HK-2 (cell line): Measurements from ENCODE around the gene GPR32.
"Not testable (repeated sequence)": the region's sequence is repeated elsewhere in the genome, so short reads cannot be mapped to it uniquely, and the experiment has no call there.

Experiments
- DNase-seq: peaks from one replicate; pipeline ENCODE4 v3.0.0-alpha.2; 2018; ENCODE audit not compliant: unreplicated experiment

The GPR32 gene, protein sequence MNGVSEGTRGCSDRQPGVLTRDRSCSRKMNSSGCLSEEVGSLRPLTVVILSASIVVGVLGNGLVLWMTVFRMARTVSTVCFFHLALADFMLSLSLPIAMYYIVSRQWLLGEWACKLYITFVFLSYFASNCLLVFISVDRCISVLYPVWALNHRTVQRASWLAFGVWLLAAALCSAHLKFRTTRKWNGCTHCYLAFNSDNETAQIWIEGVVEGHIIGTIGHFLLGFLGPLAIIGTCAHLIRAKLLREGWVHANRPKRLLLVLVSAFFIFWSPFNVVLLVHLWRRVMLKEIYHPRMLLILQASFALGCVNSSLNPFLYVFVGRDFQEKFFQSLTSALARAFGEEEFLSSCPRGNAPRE

GRCh38 chr19:50770164-50770563 lies at the start of gene GPR32:
GPR32 (plus strand) TSS chr19:50770464; CDS start chr19:50770601, 137 bp downstream.
- DNase-seq: not testable (repeated sequence)

DNA sequence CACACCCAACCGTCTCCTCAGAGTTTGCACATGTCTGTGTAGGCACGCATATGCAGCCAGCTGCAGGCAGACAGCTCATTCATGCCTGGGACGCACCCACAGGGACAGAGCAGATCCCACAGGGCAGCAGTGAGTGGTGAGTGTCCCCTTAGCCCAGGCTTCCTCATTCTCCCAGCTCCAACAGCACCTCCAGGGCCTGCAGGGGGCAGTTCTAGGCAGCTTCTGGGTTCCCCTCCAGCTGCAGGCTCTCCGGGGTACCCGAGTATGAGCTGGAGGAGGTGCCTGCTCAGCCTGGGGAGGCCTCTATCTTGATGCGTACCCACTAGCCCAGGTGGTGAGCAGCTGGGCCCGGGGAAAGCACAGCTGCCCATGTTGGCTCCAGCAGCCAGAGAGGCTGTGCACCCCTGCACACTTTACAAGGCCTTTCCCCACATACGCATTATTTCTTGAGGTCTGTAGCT lies 49.3 kb upstream of the GPR32 start:
- DNase-seq: no peak

- DNase-seq: no peak
Observed at GRCh38 chr19:50721441-50722137, 48.7 kb upstream of the GPR32 start.

DNA sequence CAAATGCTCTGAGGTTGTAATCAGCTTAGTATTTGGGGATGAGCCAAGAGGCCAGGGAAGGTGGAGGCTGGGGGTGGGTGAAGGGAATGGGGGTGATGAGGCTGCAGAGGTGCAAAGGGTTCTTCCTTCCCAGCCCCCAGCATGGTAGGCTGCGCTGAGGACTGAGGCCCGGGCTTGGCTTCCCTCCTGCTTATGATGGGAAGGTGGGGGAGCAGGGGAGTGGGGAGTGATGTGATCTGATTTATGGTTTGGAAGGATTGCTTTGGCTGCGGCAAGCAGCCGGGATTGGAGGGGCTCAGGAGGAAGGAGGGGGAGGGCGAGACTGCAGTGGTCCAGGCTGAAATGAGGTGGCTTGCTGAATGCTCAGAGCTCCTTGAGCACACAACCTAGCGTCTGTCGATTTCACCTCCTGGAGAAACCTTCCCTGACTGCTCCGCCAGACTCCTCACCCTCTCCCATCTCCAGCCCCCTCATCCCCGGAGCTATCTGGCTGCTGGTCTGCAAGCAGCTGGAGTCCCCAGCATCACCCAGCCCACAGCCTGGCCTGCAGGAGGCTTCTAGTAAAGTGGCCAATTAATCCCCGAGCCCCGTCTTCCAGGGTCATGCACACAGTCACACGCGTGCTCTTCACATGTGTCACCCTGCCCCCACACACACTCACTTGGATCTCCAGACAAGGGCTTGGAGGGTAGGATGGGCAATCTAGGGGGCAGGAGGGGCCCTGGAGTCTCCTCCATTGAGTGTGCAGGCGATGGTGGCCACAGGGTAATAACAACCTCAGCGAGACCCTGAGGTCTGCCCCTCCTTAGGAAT lies 47.9 kb upstream of the GPR32 start:
- no peak for DNase-seq

DNA sequence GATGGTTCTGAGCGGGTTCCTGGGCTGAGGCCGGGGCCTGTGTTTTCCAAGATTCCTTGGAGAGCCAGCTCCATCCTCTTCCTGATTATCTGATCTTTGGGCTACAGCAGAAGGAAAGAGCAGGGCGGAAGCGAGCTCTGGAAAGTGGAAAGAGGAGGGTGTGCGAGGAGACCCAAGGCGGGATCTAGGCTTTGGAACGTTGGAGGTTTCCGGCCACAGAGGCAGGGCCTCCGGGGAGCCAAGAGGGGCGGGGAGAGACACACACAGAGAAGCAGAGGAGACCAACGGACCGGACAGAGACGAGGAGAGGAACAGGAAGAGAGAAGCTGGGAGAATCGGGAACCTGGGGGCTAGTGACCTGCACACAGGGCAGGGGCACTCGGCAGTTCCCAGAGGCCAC lies 47.2 kb upstream of the GPR32 start, which contains the start of gene CLEC11A:
TSS of gene CLEC11A (plus strand) at position 296 of the 400 bp plus-strand sequence. CDS start 162 bp downstream, outside the sequence.
- peak; percentile 84 for DNase-seq

GRCh38 chr19:50723735-50724521 lies 46.3 kb upstream of the GPR32 start:
- DNase-seq: no peak

DNA sequence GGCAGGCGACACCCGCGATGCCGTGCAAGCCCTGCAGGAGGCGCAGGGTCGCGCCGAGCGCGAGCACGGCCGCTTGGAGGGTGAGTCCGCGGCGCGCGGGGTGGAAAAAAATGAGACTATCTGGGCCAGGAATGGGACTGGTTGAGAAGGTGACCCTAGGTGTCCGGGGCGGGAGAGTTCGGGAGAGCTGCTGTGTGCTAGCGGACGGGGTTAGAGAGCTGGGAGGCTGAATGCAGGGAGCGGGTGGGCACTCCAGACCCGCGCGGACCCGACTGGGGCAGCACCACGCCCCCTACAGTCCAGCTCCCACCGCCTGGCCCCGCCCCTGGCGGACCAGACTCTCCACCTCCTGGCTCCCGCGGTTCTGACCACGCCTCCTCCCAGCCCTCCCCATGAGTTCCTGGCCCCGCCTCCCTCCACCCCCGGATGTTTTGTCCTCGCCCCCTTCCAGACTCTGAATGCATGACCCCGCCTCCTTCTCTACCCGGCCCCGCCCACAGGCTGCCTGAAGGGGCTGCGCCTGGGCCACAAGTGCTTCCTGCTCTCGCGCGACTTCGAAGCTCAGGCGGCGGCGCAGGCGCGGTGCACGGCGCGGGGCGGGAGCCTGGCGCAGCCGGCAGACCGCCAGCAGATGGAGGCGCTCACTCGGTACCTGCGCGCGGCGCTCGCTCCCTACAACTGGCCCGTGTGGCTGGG lies 45.6 kb upstream of the GPR32 start:
- peak; percentile 100 for DNase-seq

- DNase-seq: no peak
Observed at GRCh38 chr19:50725218-50725910, 44.9 kb upstream of the GPR32 start.

GRCh38 chr19:50725911-50726230 lies 44.4 kb upstream of the GPR32 start:
- no peak for DNase-seq

DNA sequence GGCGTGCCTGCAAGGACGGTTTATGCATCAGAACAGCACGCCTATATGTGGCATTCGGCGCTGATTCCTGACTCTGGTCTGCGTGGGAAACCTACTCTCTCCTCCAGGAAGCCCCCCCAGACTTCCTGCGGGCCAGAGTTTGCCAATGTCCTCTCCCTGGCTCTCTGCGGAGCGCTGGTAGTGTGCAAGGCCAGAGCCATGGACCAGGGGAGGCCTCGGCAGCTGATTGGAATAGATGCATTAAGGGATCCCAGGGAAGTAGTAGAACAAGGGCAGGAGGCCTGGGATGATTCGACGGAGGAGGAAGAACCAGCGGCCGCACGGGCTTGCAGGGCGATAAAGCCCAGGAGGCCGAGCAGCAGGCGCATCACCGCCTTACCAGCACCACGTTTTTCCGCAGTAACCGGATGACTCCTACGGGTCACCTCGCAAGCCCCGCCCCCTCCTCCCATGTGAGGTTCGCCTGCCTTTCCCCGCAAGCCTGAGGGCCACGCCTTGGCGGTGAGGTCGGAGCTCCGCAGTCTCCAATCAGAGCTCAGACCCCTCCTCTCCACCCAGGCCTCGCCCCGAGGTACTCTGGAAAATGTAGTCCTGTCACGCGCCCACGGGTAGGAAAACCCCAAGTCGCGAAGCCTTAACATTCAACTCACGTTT lies 42.1 kb upstream of the GPR32 start:
- peak; percentile 91 for DNase-seq

DNA sequence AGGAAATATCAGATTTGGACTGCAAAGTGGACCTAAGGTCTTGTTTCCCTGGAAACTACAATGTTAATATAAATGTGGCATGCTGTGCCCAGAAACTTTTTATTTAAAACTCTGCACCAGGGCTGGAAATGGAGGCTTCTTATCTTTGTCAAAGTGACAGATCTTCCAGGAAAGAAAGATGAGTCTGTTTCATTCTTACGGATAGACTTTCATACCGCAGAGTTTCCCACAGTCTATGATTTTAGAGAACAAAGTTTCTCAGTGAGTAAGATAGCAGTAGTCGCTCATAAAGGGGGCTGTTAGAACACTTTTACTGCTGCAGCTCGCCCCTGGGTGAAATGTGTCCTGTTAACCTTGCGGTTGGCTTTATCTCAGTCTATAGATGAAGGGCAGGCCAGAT lies 40.4 kb upstream of the GPR32 start:
- DNase-seq: no peak

DNA sequence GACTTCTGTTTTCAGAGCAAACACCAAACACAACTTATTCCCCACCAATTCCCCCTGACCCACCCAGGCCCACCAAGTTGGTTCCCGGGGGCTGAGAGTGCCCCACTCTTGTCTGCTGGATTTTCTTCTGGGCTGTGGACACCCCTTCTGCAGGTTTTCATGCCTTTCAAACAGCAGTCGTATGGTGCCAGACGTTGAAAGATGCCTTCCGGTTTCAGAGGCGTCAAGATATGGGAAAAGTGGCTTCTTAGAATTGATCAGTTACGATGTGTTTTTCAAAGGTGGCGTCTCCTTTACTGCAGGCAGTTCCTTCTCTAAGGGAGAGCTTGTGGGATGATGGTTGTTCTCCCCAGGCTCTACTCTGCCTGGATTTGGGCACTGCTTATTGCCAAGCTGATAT lies 34.4 kb upstream of the GPR32 start:
- DNase-seq: no peak

GRCh38 chr19:50736338-50736737 lies 33.9 kb upstream of the GPR32 start:
- no peak for DNase-seq

- DNase-seq: no peak
Observed at GRCh38 chr19:50739132-50739913, 30.9 kb upstream of the GPR32 start.

- no peak for DNase-seq
Observed at GRCh38 chr19:50739914-50740426, 30.3 kb upstream of the GPR32 start.

DNA sequence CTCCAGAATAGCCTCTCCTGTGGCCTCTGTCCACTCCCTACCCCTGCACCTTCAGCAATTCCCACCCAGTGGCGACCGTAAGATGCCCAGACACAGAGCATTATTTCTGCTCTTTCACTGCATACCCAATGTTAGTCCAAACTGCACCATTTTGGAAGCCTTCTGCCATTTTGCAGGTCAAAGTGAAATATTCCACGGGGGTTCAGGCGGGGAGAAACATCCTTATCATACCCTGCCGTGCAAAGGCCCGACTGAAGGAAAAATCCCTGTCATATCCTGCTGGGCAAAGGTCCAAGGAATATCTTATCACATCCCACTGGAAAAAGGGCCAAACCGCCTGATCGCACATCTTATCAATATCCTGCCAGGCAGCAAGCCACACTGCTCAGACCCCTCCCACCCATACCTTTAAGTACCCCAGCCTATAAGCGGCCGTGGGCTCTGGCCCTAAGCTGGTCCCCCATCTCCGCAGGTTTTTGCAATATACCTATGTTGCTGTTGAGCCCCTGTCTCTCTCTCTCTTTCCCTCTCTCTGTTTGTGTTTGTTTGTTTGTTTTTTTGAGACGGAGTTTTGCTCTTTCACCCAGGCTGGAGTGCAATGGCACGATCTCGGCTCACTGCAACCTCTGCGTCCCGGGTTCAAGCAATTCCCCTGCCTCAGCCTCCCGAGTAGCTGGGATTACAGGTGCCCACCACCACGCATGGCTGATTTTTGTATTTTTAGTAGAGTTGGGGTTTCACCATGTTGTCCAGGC lies 28.9 kb upstream of the GPR32 start:
- no peak for DNase-seq

DNA sequence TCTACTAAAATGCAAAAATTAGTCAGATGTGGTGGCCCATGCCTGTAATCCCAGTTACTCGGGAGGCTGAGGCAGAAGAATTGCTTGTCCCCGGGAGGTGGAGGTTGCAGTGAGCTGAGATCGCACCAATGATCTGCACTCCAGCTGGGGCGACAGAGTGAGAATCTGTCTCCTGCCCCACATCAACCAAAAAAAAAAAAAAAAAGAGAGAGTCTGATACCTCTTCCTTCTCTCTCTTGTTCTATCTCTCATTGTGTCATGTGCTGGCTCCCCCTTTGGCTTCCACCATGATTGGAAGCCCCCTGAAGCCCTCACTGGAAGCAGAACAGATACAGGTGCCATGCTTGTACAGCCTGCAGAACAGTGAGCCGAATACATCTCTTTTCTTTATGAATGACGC lies 26.7 kb upstream of the GPR32 start:
- DNase-seq: no peak

DNA sequence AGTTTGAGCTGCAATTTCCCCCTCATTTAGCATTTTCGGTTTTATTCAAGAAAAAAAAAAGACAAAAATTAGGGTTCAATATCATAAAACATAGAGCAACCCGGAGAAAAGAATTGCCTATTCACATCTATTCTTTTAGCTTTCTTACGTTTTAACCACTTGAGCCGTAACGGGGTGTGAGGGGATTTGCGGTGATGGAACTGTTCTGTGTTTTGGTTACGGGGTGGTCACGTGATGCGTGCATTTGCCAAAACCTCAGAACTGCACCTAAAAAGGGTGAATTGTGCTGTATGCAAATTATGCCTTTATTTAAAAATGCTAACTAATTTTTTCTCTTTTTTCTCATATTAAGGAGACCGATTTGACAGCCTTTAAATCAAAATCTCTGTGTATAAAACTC lies 25.0 kb upstream of the GPR32 start:
- no peak for DNase-seq
